ENCODE measurements around the gene CKAP2.
"Not testable (repeated sequence)": the region's sequence is repeated elsewhere in the genome, so short reads cannot be mapped to it uniquely, and the experiment has no call there.

Gene CKAP2

GRCh38 chr13:52491015-52491414, 35.7 kb downstream of the CKAP2 start:
- not testable (repeated sequence) for H3K4me1 ChIP-seq (ENCODE audit: insufficient read depth, low read length, poor library complexity, severe bottlenecking); H3K79me2 ChIP-seq (ENCODE audit: insufficient read depth, low read length); H3K9me2 ChIP-seq (replicated peaks; ENCODE audit: low read depth, low read length); H3K4me3 ChIP-seq (ENCODE audit: low read length, poor library complexity, severe bottlenecking); H3K9me3 ChIP-seq (ENCODE audit: insufficient read depth, low read depth, low read length); H3K4me2 ChIP-seq (ENCODE audit: low read depth, low read length, poor library complexity, severe bottlenecking); H3K27me3 ChIP-seq (ENCODE audit: insufficient read depth, low read length, poor library complexity, severe bottlenecking); H2AFZ ChIP-seq (ENCODE audit: low read length); H3K36me3 ChIP-seq (ENCODE audit: insufficient read depth, low read length); H3F3A ChIP-seq (ENCODE audit: low read depth); H3K9ac ChIP-seq (ENCODE audit: low read depth, low read length, poor library complexity, severe bottlenecking); H4K20me1 ChIP-seq (ENCODE audit: insufficient read depth, low read length, poor library complexity, severe bottlenecking)

- H3K27me3 ChIP-seq (ENCODE audit: insufficient read depth, low read length, poor library complexity, severe bottlenecking); H3K9ac ChIP-seq (ENCODE audit: low read depth, low read length, poor library complexity, severe bottlenecking); H2AFZ ChIP-seq (ENCODE audit: low read length); H3K9me3 ChIP-seq (ENCODE audit: insufficient read depth, low read depth, low read length); H3F3A ChIP-seq (ENCODE audit: low read depth); H3K79me2 ChIP-seq (ENCODE audit: insufficient read depth, low read length); H3K4me3 ChIP-seq (ENCODE audit: low read length, poor library complexity, severe bottlenecking); H3K4me2 ChIP-seq (ENCODE audit: low read depth, low read length, poor library complexity, severe bottlenecking); H4K20me1 ChIP-seq (ENCODE audit: insufficient read depth, low read length, poor library complexity, severe bottlenecking); H3K36me3 ChIP-seq (ENCODE audit: insufficient read depth, low read length); H3K4me1 ChIP-seq (ENCODE audit: insufficient read depth, low read length, poor library complexity, severe bottlenecking); H3K9me2 ChIP-seq (replicated peaks; ENCODE audit: low read depth, low read length): not testable (repeated sequence)
These were observed 39.0 kb downstream of the CKAP2 start for GRCh38 chr13:52494241-52494640.

GRCh38 chr13:52497979-52498378, 42.7 kb downstream of the CKAP2 start:
- not testable (repeated sequence) for H3K36me3 ChIP-seq (ENCODE audit: insufficient read depth, low read length); H3K4me2 ChIP-seq (ENCODE audit: low read depth, low read length, poor library complexity, severe bottlenecking); H3K79me2 ChIP-seq (ENCODE audit: insufficient read depth, low read length); H3K9me3 ChIP-seq (ENCODE audit: insufficient read depth, low read depth, low read length); H2AFZ ChIP-seq (ENCODE audit: low read length); H3K4me3 ChIP-seq (ENCODE audit: low read length, poor library complexity, severe bottlenecking); H3K9me2 ChIP-seq (replicated peaks; ENCODE audit: low read depth, low read length); H3K9ac ChIP-seq (ENCODE audit: low read depth, low read length, poor library complexity, severe bottlenecking); H4K20me1 ChIP-seq (ENCODE audit: insufficient read depth, low read length, poor library complexity, severe bottlenecking); H3K4me1 ChIP-seq (ENCODE audit: insufficient read depth, low read length, poor library complexity, severe bottlenecking); H3K27me3 ChIP-seq (ENCODE audit: insufficient read depth, low read length, poor library complexity, severe bottlenecking); H3F3A ChIP-seq (ENCODE audit: low read depth)

GRCh38 chr13:52502277-52502676, 47.0 kb downstream of the CKAP2 start:
- H3K36me3 ChIP-seq (ENCODE audit: insufficient read depth, low read length); H3K9me2 ChIP-seq (replicated peaks; ENCODE audit: low read depth, low read length); H3K79me2 ChIP-seq (ENCODE audit: insufficient read depth, low read length): not testable (repeated sequence)

DNA sequence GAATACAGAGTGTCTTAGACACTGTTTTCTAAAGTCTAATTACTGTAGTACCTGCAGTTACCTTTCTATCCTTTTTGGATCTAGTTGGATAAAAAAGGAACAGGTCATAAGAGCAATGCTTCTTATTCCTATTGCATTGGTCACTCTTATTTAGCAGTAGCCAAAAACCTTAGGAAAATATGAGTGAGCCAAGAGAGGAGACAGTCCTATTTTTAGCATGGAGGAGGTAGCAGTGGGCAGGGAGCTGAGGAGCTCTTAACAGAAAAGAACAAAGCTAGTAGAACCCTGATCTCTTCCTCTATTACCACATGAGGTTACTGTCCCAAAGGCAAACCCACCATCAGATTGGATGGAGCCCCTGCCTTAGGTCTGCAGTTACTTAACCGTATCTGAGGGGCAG, 50.6 kb downstream of the CKAP2 start:
- H3K36me3 ChIP-seq (ENCODE audit: insufficient read depth, low read length); H3K9ac ChIP-seq (ENCODE audit: low read depth, low read length, poor library complexity, severe bottlenecking); H3K4me1 ChIP-seq (ENCODE audit: insufficient read depth, low read length, poor library complexity, severe bottlenecking); H3K4me2 ChIP-seq (ENCODE audit: low read depth, low read length, poor library complexity, severe bottlenecking); H4K20me1 ChIP-seq (ENCODE audit: insufficient read depth, low read length, poor library complexity, severe bottlenecking); H3K27me3 ChIP-seq (ENCODE audit: insufficient read depth, low read length, poor library complexity, severe bottlenecking); H3F3A ChIP-seq (ENCODE audit: low read depth); H3K9me3 ChIP-seq (ENCODE audit: insufficient read depth, low read depth, low read length); H2AFZ ChIP-seq (ENCODE audit: low read length); H3K9me2 ChIP-seq (replicated peaks; ENCODE audit: low read depth, low read length); H3K79me2 ChIP-seq (ENCODE audit: insufficient read depth, low read length); H3K4me3 ChIP-seq (ENCODE audit: low read length, poor library complexity, severe bottlenecking): not testable (repeated sequence)

More at GRCh38 chr13:52502277-52502676, 47.0 kb downstream of the CKAP2 start:
- not testable (repeated sequence) for H3K4me3 ChIP-seq (ENCODE audit: low read length, poor library complexity, severe bottlenecking); H3K4me1 ChIP-seq (ENCODE audit: insufficient read depth, low read length, poor library complexity, severe bottlenecking); H3K27me3 ChIP-seq (ENCODE audit: insufficient read depth, low read length, poor library complexity, severe bottlenecking); H3F3A ChIP-seq (ENCODE audit: low read depth); H4K20me1 ChIP-seq (ENCODE audit: insufficient read depth, low read length, poor library complexity, severe bottlenecking); H3K9me3 ChIP-seq (ENCODE audit: insufficient read depth, low read depth, low read length); H2AFZ ChIP-seq (ENCODE audit: low read length); H3K9ac ChIP-seq (ENCODE audit: low read depth, low read length, poor library complexity, severe bottlenecking); H3K4me2 ChIP-seq (ENCODE audit: low read depth, low read length, poor library complexity, severe bottlenecking)

DNA sequence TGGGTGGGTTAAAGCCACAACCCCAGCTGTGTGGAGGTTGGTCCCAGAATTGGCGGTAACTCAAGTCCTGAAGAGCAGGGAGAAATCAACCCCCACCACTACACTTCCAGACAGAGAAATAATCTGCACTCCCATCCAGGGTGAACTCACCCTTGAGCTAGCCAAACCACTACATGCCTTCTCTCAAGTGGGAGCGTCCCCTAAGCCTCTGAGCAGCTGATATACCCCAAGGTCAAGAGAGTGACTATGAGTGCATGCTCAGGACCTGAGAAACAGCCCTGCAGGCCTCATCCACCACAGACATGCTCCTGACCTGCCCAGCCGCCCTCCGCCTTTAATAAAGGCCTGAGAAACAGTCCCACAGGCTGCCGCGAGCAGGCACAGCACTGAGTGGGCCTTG, 54.3 kb downstream of the CKAP2 start:
- not testable (repeated sequence) for H3K4me1 ChIP-seq (ENCODE audit: insufficient read depth, low read length, poor library complexity, severe bottlenecking); H3K79me2 ChIP-seq (ENCODE audit: insufficient read depth, low read length); H4K20me1 ChIP-seq (ENCODE audit: insufficient read depth, low read length, poor library complexity, severe bottlenecking); H3K4me2 ChIP-seq (ENCODE audit: low read depth, low read length, poor library complexity, severe bottlenecking); H3K9me3 ChIP-seq (ENCODE audit: insufficient read depth, low read depth, low read length); H3K27me3 ChIP-seq (ENCODE audit: insufficient read depth, low read length, poor library complexity, severe bottlenecking); H3F3A ChIP-seq (ENCODE audit: low read depth); H2AFZ ChIP-seq (ENCODE audit: low read length); H3K4me3 ChIP-seq (ENCODE audit: low read length, poor library complexity, severe bottlenecking); H3K9me2 ChIP-seq (replicated peaks; ENCODE audit: low read depth, low read length); H3K9ac ChIP-seq (ENCODE audit: low read depth, low read length, poor library complexity, severe bottlenecking); H3K36me3 ChIP-seq (ENCODE audit: insufficient read depth, low read length)

DNA sequence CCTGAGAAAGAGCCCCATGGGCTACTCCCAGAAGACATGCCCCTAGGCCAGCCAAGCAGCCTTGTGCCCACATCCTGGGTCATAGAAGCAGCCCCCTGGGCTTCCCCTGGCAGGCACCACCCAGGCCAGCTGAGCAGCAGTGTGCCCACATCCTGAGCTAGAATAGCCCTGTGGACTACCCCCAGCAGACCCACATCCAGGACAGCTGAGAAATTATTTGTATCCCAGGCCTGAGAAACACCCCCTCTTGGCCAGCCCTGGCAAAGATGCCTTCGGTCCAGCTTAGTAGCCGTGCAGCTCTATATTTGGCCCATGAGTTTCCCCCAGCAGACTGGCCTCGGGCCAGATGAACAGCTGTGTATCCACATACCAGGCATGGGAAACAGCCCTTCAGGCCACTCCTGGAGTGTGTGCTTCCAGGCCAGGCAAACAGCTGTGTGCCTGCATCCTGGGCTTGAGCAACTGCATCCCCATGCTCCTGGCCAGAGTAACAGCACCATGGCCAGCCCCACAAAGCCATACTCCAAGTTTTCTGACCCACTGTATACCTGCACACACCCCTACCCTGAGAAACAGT, 55.0 kb downstream of the CKAP2 start:
- H3F3A ChIP-seq (ENCODE audit: low read depth); H4K20me1 ChIP-seq (ENCODE audit: insufficient read depth, low read length, poor library complexity, severe bottlenecking); H3K36me3 ChIP-seq (ENCODE audit: insufficient read depth, low read length); H3K4me2 ChIP-seq (ENCODE audit: low read depth, low read length, poor library complexity, severe bottlenecking); H3K4me3 ChIP-seq (ENCODE audit: low read length, poor library complexity, severe bottlenecking); H3K27me3 ChIP-seq (ENCODE audit: insufficient read depth, low read length, poor library complexity, severe bottlenecking); H2AFZ ChIP-seq (ENCODE audit: low read length); H3K4me1 ChIP-seq (ENCODE audit: insufficient read depth, low read length, poor library complexity, severe bottlenecking); H3K9me2 ChIP-seq (replicated peaks; ENCODE audit: low read depth, low read length); H3K9me3 ChIP-seq (ENCODE audit: insufficient read depth, low read depth, low read length); H3K79me2 ChIP-seq (ENCODE audit: insufficient read depth, low read length); H3K9ac ChIP-seq (ENCODE audit: low read depth, low read length, poor library complexity, severe bottlenecking): not testable (repeated sequence)

GRCh38 chr13:52511598-52511997, 56.3 kb downstream of the CKAP2 start:
- not testable (repeated sequence) for H4K20me1 ChIP-seq (ENCODE audit: insufficient read depth, low read length, poor library complexity, severe bottlenecking); H2AFZ ChIP-seq (ENCODE audit: low read length); H3K9me3 ChIP-seq (ENCODE audit: insufficient read depth, low read depth, low read length); H3F3A ChIP-seq (ENCODE audit: low read depth); H3K36me3 ChIP-seq (ENCODE audit: insufficient read depth, low read length); H3K4me1 ChIP-seq (ENCODE audit: insufficient read depth, low read length, poor library complexity, severe bottlenecking); H3K27me3 ChIP-seq (ENCODE audit: insufficient read depth, low read length, poor library complexity, severe bottlenecking); H3K79me2 ChIP-seq (ENCODE audit: insufficient read depth, low read length); H3K9me2 ChIP-seq (replicated peaks; ENCODE audit: low read depth, low read length); H3K9ac ChIP-seq (ENCODE audit: low read depth, low read length, poor library complexity, severe bottlenecking); H3K4me2 ChIP-seq (ENCODE audit: low read depth, low read length, poor library complexity, severe bottlenecking); H3K4me3 ChIP-seq (ENCODE audit: low read length, poor library complexity, severe bottlenecking)
